Lower lobe of right lung (tissue), 2 donors: ENCODE data around the gene ACCSL. TPM values are rescaled to one million over a fixed set of nuclear protein-coding genes. Genes with fewer than 3 reads are reported as not detected.

Experiments used
- ATAC-seq, 2 donors: fragments of 200-7000 bp; cut with Tn5 transposase; one replicate each; pipeline ENCODE4 v1.9.1; 2020 to 2022; ENCODE audit warnings: mild to moderate bottlenecking in 2 of 2, moderate library complexity in 2 of 2
- DNase-seq: peaks from one replicate; pipeline ENCODE4 v3.0.0-alpha.2; 2020
- H3K27ac ChIP-seq: fragments of 200-600 bp; one replicate; pipeline ENCODE4 v1.8.0; 2022
- H3K27me3 ChIP-seq: fragments of 200-600 bp; one replicate; pipeline ENCODE4 v1.8.0; 2022; ENCODE audit warnings: low read depth
- H3K36me3 ChIP-seq: fragments of 200-600 bp; one replicate; pipeline ENCODE4 v1.8.0; 2022; ENCODE audit warnings: mild to moderate bottlenecking
- H3K4me1 ChIP-seq: fragments of 200-600 bp; one replicate; pipeline ENCODE4 v1.8.0; 2022
- H3K4me3 ChIP-seq: fragments of 200-600 bp; one replicate; pipeline ENCODE4 v1.8.0; 2022; ENCODE audit warnings: mild to moderate bottlenecking
- H3K9me3 ChIP-seq: fragments of 200-600 bp; one replicate; pipeline ENCODE4 v1.8.0; 2022
- intact Hi-C: fragments of 100-400 bp; cut with DNase I; formaldehyde crosslinking; loops from one replicate; pipeline ENCODE4 v1.11.0; 2022
- total RNA-seq: library from RNA; stranded (reverse); fragmentation: NEBNext Ultra II Directional; extraction: Animal tissue kit (Norgen Biotek cat#: 25700); gene quantifications from one replicate; pipeline ENCODE4 v1.2.1, GENCODE V29; 2021
- TF ChIP-seq, protein P1 (sequence below): fragments of 200-600 bp; IDR thresholded peaks from one replicate; pipeline ENCODE4 v1.8.0; 2022; ENCODE audit warnings: antibody characterized with exemption, mild to moderate bottlenecking
- donor health status: DM: no; HTN: yes; CAD: no; lungs with severe emphysema.

ACCSL gene
- total RNA-seq, 1 donor from 2014 or later, result not detected

- Histone ChIP-seq H3K36me3 (peaks cover 45% of the 10 kb centered on the region), H3K4me1 (no peaks in the 10 kb centered on the region), H3K4me3 (no peak overlapping the region), H3K27ac (no peak overlapping the region), H3K27me3 (no peaks in the 10 kb centered on the region), H3K9me3 (no peaks in the 10 kb centered on the region)
- ATAC-seq (no peak), DNase-seq (no peak)
- intact Hi-C loops, result no loop called here
- TF ChIP-seq, protein P1, sequence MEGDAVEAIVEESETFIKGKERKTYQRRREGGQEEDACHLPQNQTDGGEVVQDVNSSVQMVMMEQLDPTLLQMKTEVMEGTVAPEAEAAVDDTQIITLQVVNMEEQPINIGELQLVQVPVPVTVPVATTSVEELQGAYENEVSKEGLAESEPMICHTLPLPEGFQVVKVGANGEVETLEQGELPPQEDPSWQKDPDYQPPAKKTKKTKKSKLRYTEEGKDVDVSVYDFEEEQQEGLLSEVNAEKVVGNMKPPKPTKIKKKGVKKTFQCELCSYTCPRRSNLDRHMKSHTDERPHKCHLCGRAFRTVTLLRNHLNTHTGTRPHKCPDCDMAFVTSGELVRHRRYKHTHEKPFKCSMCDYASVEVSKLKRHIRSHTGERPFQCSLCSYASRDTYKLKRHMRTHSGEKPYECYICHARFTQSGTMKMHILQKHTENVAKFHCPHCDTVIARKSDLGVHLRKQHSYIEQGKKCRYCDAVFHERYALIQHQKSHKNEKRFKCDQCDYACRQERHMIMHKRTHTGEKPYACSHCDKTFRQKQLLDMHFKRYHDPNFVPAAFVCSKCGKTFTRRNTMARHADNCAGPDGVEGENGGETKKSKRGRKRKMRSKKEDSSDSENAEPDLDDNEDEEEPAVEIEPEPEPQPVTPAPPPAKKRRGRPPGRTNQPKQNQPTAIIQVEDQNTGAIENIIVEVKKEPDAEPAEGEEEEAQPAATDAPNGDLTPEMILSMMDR, result no peak
These were observed 33.2 kb downstream of the ACCSL start for GRCh38 chr11:44080951-44081350.

GRCh38 chr11:44082645-44083044 lies 34.9 kb downstream of the ACCSL start:
- no peak overlapping the region for H3K4me3 ChIP-seq
- TF ChIP-seq, protein P1, result no peak
- H3K27me3 ChIP-seq, result no peaks in the 10 kb centered on the region
- H3K4me1 ChIP-seq, result no peaks in the 10 kb centered on the region
- ATAC-seq, result no peak
- H3K36me3 ChIP-seq, result peaks cover 32% of the 10 kb centered on the region
- no peak for DNase-seq
- no peaks in the 10 kb centered on the region for H3K9me3 ChIP-seq
- intact Hi-C loops, result no loop called here
- no peak overlapping the region for H3K27ac ChIP-seq

- DNase-seq (no peak), ATAC-seq (no peak)
- Histone ChIP-seq H3K36me3 (peaks cover 26% of the 10 kb centered on the region), H3K4me1 (no peaks in the 10 kb centered on the region), H3K4me3 (no peak overlapping the region), H3K9me3 (no peaks in the 10 kb centered on the region), H3K27ac (no peak overlapping the region), H3K27me3 (no peaks in the 10 kb centered on the region)
- TF ChIP-seq, protein P1, result no peak
- intact Hi-C loops, result no loop called here
These were observed 35.7 kb downstream of the ACCSL start for GRCh38 chr11:44083433-44083832.

- DNase-seq (no peak), ATAC-seq (no peak)
- H3K9me3 ChIP-seq, result no peaks in the 10 kb centered on the region
- no peak overlapping the region for H3K4me3 ChIP-seq
- no peaks in the 10 kb centered on the region for H3K27me3 ChIP-seq
- intact Hi-C loops, result no loop called here
- TF ChIP-seq, protein P1, result no peak
- peaks cover 21% of the 10 kb centered on the region for H3K36me3 ChIP-seq
- H3K4me1 ChIP-seq, result no peaks in the 10 kb centered on the region
- H3K27ac ChIP-seq, result no peak overlapping the region
These were observed 36.1 kb downstream of the ACCSL start for GRCh38 chr11:44083906-44084305.

- H3K27ac ChIP-seq, result no peak overlapping the region
- no peak overlapping the region for H3K4me3 ChIP-seq
- no peaks in the 10 kb centered on the region for H3K27me3 ChIP-seq
- H3K9me3 ChIP-seq, result no peaks in the 10 kb centered on the region
- intact Hi-C loops, result no loop called here
- ATAC-seq (no peak), DNase-seq (no peak)
- no peaks in the 10 kb centered on the region for H3K4me1 ChIP-seq
- TF ChIP-seq, protein P1, result no peak
- H3K36me3 ChIP-seq, result peaks cover 17% of the 10 kb centered on the region
These were observed 37.5 kb downstream of the ACCSL start for GRCh38 chr11:44085330-44085729.

- Histone ChIP-seq H3K4me3 (no peak overlapping the region), H3K27me3 (no peaks in the 10 kb centered on the region), H3K4me1 (no peaks in the 10 kb centered on the region), H3K27ac (no peak overlapping the region), H3K36me3 (no peaks in the 10 kb centered on the region), H3K9me3 (no peaks in the 10 kb centered on the region)
- DNase-seq, result no peak
- no peak for ATAC-seq
- intact Hi-C loops, result no loop called here
- TF ChIP-seq, protein P1, result no peak
These were observed 40.6 kb downstream of the ACCSL start for GRCh38 chr11:44088377-44088776.
